Keratinocyte (primary cell): ENCODE data around the gene WFIKKN1. TPM values are rescaled to one million over a fixed set of nuclear protein-coding genes. Genes with fewer than 3 reads are reported as not detected.

ENCODE experiments used
- DNase-seq: peaks from one replicate; pipeline ENCODE4 v3.0.0-alpha.2; 2011; ENCODE audit warnings: low read depth, missing footprints, low spot score
- FAIRE-seq: peaks from 2 replicates; lab custom pipeline; 2011; peaks lifted over from hg19 to GRCh38; lab: Jason Lieb, UNC
- H2AFZ ChIP-seq: 2 replicates; pipeline ENCODE4 v1.6.0; 2012; ENCODE audit warnings: low read length, control low read depth, inconsistent platforms; ENCODE audit not compliant: control insufficient read depth
- H3K27ac ChIP-seq: 2 replicates; pipeline ENCODE4 v1.5.1; 2011; ENCODE audit warnings: low read length; ENCODE audit not compliant: control insufficient read depth, insufficient read depth
- H3K27me3 ChIP-seq: 3 replicates; pipeline ENCODE4 v1.6.0; 2011; ENCODE audit warnings: low read length; ENCODE audit not compliant: control insufficient read depth, insufficient read depth; ENCODE audit errors: extremely low read depth
- H3K36me3 ChIP-seq, 2 experiments: 2 replicates in 1 of 2; 3 replicates in 1 of 2; pipeline ENCODE4 v1.5.1; 2011; ENCODE audit warnings: low read length in 2 of 2, mild to moderate bottlenecking in 1 of 2; ENCODE audit not compliant: control insufficient read depth in 2 of 2, insufficient read depth in 2 of 2; ENCODE audit errors: extremely low read depth in 1 of 2
- H3K4me1 ChIP-seq: 3 replicates; pipeline ENCODE4 v1.5.1; 2011; ENCODE audit warnings: low read length; ENCODE audit not compliant: control insufficient read depth, insufficient read depth; ENCODE audit errors: extremely low read depth
- H3K4me2 ChIP-seq: 3 replicates; pipeline ENCODE4 v1.6.0; 2011; ENCODE audit warnings: low read depth, low read length; ENCODE audit not compliant: control insufficient read depth, insufficient read depth; ENCODE audit errors: extremely low read depth
- H3K4me3 ChIP-seq, 3 experiments: fragments of 200-600 bp in 1 of 3; sonication (generic) in 1 of 3; 2 replicates in 2 of 3; 3 replicates in 1 of 3; pipeline ENCODE4 v1.5.1; 2011 to 2016; ENCODE audit warnings: low read length in 3 of 3, mild to moderate bottlenecking in 3 of 3, control low read depth in 2 of 3, inconsistent platforms in 1 of 3, low read depth in 1 of 3, mixed read lengths in 1 of 3, mixed run types in 1 of 3, moderate library complexity in 1 of 3; ENCODE audit not compliant: control insufficient read depth in 2 of 3, insufficient read depth in 2 of 3; ENCODE audit errors: extremely low read depth in 1 of 3
- H3K79me2 ChIP-seq: 2 replicates; pipeline ENCODE4 v1.6.0; 2012; ENCODE audit warnings: low read length; ENCODE audit not compliant: control insufficient read depth, insufficient read depth
- H3K9ac ChIP-seq: 3 replicates; pipeline ENCODE4 v1.6.0; 2011; ENCODE audit warnings: low read length; ENCODE audit not compliant: control insufficient read depth, insufficient read depth; ENCODE audit errors: extremely low read depth
- H3K9me1 ChIP-seq: 3 replicates; pipeline ENCODE4 v1.6.0; 2011; ENCODE audit warnings: low read length; ENCODE audit not compliant: control insufficient read depth, insufficient read depth; ENCODE audit errors: extremely low read depth
- H3K9me3 ChIP-seq: 2 replicates; pipeline ENCODE4 v1.5.1; 2012; ENCODE audit warnings: low read depth, low read length; ENCODE audit not compliant: control insufficient read depth
- H4K20me1 ChIP-seq: 3 replicates; pipeline ENCODE4 v1.6.0; 2011; ENCODE audit warnings: low read length; ENCODE audit not compliant: control insufficient read depth, insufficient read depth; ENCODE audit errors: extremely low read depth
- EZH2 ChIP-seq: IDR thresholded peaks from one replicate; pipeline ENCODE4 v1.6.1; 2012; ENCODE audit warnings: inconsistent platforms, mild to moderate bottlenecking, low read length, moderate library complexity
- dilution Hi-C: fragments of 300-500 bp; cut with MboI; formaldehyde crosslinking; loops from one replicate; pipeline ENCODE4 v1.7.0; 2020; ENCODE audit warnings: low sequenced_read_pairs; ENCODE audit not compliant: extremely low pct_ligation_motif_present
- polyA plus RNA-seq, 5 experiments: library from polyadenylated mRNA; depleted of rRNA in 3 of 5; stranded (reverse) in 3 of 5; stranded (forward) in 1 of 5; unstranded in 1 of 5; fragments of >200 nt; gene quantifications; 1 replicate in 1 of 5; 2 replicates in 3 of 5; 3 replicates in 1 of 5; pipeline versions ENCODE4 v1.2.1 to v1.2.3, GENCODE V29; 2011 to 2012; ENCODE audit warnings: missing spikeins in 2 of 5, low read depth in 1 of 5, low replicate concordance in 1 of 5
- TF ChIP-seq, protein P1 (sequence below), 3 experiments: IDR thresholded peaks in 1 of 3; conservative IDR thresholded peaks in 1 of 3; optimal IDR thresholded peaks in 1 of 3; 2 replicates in 2 of 3; 3 replicates in 1 of 3; pipeline versions ENCODE3 to v1.5.1; 2011; ENCODE audit warnings: low read length in 3 of 3, mild to moderate bottlenecking in 3 of 3, moderate library complexity in 2 of 3, control low read depth in 1 of 3, inconsistent platforms in 1 of 3; ENCODE audit not compliant: insufficient read depth in 2 of 3; ENCODE audit errors: extremely low read depth in 1 of 3

The WFIKKN1 gene
- polyA plus RNA-seq, 1 donor (not counting 4 experiments of a cell fraction or from before 2014, with no cell fraction given): not detected

GRCh38 chr16:603933-604332 lies 26.9 kb upstream of the WFIKKN1 start:
- dilution Hi-C loops: no loop called here
- H3K4me3 ChIP-seq: no peak overlapping the region
- no peak overlapping the region for H2AFZ ChIP-seq
- H3K36me3 ChIP-seq: peaks cover 2 to 3% of the 10 kb centered on the region in 2 experiments
- H3K9ac ChIP-seq: no peak overlapping the region
- FAIRE-seq: no peak
- H3K4me2 ChIP-seq: no peak overlapping the region
- no peaks in the 10 kb centered on the region for H3K9me1 ChIP-seq
- H3K27ac ChIP-seq: no peak overlapping the region
- no peak for DNase-seq
- H3K79me2 ChIP-seq: peaks cover 18% of the 10 kb centered on the region
- no peaks in the 10 kb centered on the region for H3K27me3 ChIP-seq
- no peaks in the 10 kb centered on the region for H3K4me1 ChIP-seq
- H4K20me1 ChIP-seq: no peaks in the 10 kb centered on the region
- no peaks in the 10 kb centered on the region for H3K9me3 ChIP-seq
- TF ChIP-seq EZH2: no peak
- TF ChIP-seq, protein P1, sequence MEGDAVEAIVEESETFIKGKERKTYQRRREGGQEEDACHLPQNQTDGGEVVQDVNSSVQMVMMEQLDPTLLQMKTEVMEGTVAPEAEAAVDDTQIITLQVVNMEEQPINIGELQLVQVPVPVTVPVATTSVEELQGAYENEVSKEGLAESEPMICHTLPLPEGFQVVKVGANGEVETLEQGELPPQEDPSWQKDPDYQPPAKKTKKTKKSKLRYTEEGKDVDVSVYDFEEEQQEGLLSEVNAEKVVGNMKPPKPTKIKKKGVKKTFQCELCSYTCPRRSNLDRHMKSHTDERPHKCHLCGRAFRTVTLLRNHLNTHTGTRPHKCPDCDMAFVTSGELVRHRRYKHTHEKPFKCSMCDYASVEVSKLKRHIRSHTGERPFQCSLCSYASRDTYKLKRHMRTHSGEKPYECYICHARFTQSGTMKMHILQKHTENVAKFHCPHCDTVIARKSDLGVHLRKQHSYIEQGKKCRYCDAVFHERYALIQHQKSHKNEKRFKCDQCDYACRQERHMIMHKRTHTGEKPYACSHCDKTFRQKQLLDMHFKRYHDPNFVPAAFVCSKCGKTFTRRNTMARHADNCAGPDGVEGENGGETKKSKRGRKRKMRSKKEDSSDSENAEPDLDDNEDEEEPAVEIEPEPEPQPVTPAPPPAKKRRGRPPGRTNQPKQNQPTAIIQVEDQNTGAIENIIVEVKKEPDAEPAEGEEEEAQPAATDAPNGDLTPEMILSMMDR (optimal IDR thresholded peaks at IDR 0.05 in 1 of 3, IDR thresholded peaks at IDR 0.05 in 1 of 3, conservative IDR thresholded peaks at IDR 0.05 in 1 of 3; ENCODE audit: extremely low read depth in 1 of 3, insufficient read depth in 2 of 3, low read length in 3 of 3): no peak

- DNase-seq (no peak), FAIRE-seq (no peak)
- Histone ChIP-seq H3K79me2 (peaks cover 7% of the 10 kb centered on the region), H3K4me1 (peaks cover 3% of the 10 kb centered on the region), H3K9ac (no peak overlapping the region), H4K20me1 (peaks cover 4% of the 10 kb centered on the region), H2AFZ (no peak overlapping the region), H3K9me1 (no peaks in the 10 kb centered on the region), H3K27ac (no peak overlapping the region), H3K27me3 (no peaks in the 10 kb centered on the region), H3K9me3 (no peaks in the 10 kb centered on the region), H3K4me2 (no peak overlapping the region), H3K4me3 (no peak overlapping the region), H3K36me3 (no peaks in the 10 kb centered on the region)
- dilution Hi-C loops: no loop called here
- TF ChIP-seq EZH2: no peak
- TF ChIP-seq, protein P1 (optimal IDR thresholded peaks at IDR 0.05 in 1 of 3, IDR thresholded peaks at IDR 0.05 in 1 of 3, conservative IDR thresholded peaks at IDR 0.05 in 1 of 3; ENCODE audit: extremely low read depth in 1 of 3, insufficient read depth in 2 of 3, low read length in 3 of 3): no peak
These were observed 24.0 kb upstream of the WFIKKN1 start for GRCh38 chr16:606656-607307.
